ENCODE results near the gene SASS6.

GRCh38 chr1:100065969-100066227 lies 66.8 kb downstream of the SASS6 start:
- no peak for TF ChIP-seq CTCF (conservative IDR thresholded peaks at IDR 0.05; ENCODE audit: low read length)
- TF ChIP-seq EZH2phosphoT487 (IDR thresholded peaks at IDR 0.05; ENCODE audit: borderline replicate concordance): no peak
